Loucy (cell line): ENCODE data around the gene KCNJ6.

Experiments
- EZH2phosphoT487 ChIP-seq: fragments of 200-600 bp; IDR thresholded peaks from 2 replicates; pipeline ENCODE4 v1.6.1; 2018; ENCODE audit warnings: antibody characterized with exemption, mild to moderate bottlenecking, moderate library complexity, borderline replicate concordance
- TF ChIP-seq, protein P1 (sequence below): fragments of 200-600 bp; sonication (generic); conservative IDR thresholded peaks from 2 replicates; pipeline ENCODE4 v1.5.1; 2014; ENCODE audit warnings: mild to moderate bottlenecking, antibody characterized with exemption, low read length

DNA sequence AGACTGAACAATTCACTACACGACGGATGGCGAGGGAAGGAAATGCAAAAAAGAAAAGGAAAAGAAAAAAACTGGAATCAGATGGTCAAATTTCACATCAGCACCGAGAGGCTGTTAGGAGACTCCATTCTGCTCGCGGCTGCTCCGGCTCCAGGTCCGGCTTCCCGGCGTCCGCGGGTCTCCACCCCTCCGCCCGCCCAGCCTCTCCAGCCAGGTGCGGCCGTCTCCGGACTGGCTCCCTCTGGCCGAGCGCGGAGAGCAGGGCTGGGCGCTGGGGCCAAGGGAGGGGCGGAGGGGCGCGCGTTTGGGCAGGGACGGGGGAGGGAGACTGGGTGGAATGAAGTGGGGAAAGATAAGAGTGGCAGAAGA is 332 bp downstream of the KCNJ6 start:
- TF ChIP-seq, protein P1, sequence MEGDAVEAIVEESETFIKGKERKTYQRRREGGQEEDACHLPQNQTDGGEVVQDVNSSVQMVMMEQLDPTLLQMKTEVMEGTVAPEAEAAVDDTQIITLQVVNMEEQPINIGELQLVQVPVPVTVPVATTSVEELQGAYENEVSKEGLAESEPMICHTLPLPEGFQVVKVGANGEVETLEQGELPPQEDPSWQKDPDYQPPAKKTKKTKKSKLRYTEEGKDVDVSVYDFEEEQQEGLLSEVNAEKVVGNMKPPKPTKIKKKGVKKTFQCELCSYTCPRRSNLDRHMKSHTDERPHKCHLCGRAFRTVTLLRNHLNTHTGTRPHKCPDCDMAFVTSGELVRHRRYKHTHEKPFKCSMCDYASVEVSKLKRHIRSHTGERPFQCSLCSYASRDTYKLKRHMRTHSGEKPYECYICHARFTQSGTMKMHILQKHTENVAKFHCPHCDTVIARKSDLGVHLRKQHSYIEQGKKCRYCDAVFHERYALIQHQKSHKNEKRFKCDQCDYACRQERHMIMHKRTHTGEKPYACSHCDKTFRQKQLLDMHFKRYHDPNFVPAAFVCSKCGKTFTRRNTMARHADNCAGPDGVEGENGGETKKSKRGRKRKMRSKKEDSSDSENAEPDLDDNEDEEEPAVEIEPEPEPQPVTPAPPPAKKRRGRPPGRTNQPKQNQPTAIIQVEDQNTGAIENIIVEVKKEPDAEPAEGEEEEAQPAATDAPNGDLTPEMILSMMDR: no peak
- TF ChIP-seq EZH2phosphoT487: no peak
